ENCODE results near the gene MRTFA.
"Not testable (repeated sequence)": the region's sequence is repeated elsewhere in the genome, so short reads cannot be mapped to it uniquely, and the experiment has no call there.

The MRTFA gene

GRCh38 chr22:40659166-40659565, 22.6 kb upstream of the MRTFA start:
- DNase-seq (ENCODE audit: low read depth in 2 of 2) = no peak

- DNase-seq (ENCODE audit: low read depth in 2 of 2) = not testable (repeated sequence)
Measured at GRCh38 chr22:40656651-40657050, 20.1 kb upstream of the MRTFA start.

GRCh38 chr22:40655941-40656340, 19.4 kb upstream of the MRTFA start:
- not testable (repeated sequence) for DNase-seq (ENCODE audit: low read depth in 2 of 2)

- DNase-seq (ENCODE audit: low read depth in 2 of 2) = no peak
Measured at GRCh38 chr22:40654522-40655167, 18.1 kb upstream of the MRTFA start.

GRCh38 chr22:40653361-40653760, 16.8 kb upstream of the MRTFA start:
- no peak for DNase-seq (ENCODE audit: low read depth in 2 of 2)

- DNase-seq (ENCODE audit: low read depth in 2 of 2) = peak; percentile 91 to 93
Measured at GRCh38 chr22:40651563-40652501, 15.3 kb upstream of the MRTFA start.

- DNase-seq (ENCODE audit: low read depth in 2 of 2) = no peak
Measured at GRCh38 chr22:40651057-40651456, 14.5 kb upstream of the MRTFA start.

GRCh38 chr22:40648386-40648785, 11.9 kb upstream of the MRTFA start:
- DNase-seq (ENCODE audit: low read depth in 2 of 2) = no peak

- no peak for DNase-seq (ENCODE audit: low read depth in 2 of 2)
Measured at GRCh38 chr22:40645579-40646197, 9.2 kb upstream of the MRTFA start.

- no peak for DNase-seq (ENCODE audit: low read depth in 2 of 2)
Measured at GRCh38 chr22:40642316-40642715, 5.8 kb upstream of the MRTFA start.

- DNase-seq (ENCODE audit: low read depth in 2 of 2) = no peak
Measured at GRCh38 chr22:40641269-40641668, 4.8 kb upstream of the MRTFA start.

- DNase-seq (ENCODE audit: low read depth in 2 of 2) = no peak
Measured at GRCh38 chr22:40638261-40638660, 1.7 kb upstream of the MRTFA start.

- DNase-seq (ENCODE audit: low read depth in 2 of 2) = peak; percentile 53 to 59
Measured at GRCh38 chr22:40637183-40638150, 948 bp upstream of the MRTFA start.

GRCh38 chr22:40635940-40636379, 559 bp downstream of the MRTFA start:
- DNase-seq (ENCODE audit: low read depth in 2 of 2) = no peak

- DNase-seq (ENCODE audit: low read depth in 2 of 2) = no peak
Measured at GRCh38 chr22:40635043-40635939, 1.2 kb downstream of the MRTFA start.

GRCh38 chr22:40634119-40634903, 2.2 kb downstream of the MRTFA start:
- DNase-seq (ENCODE audit: low read depth in 2 of 2) = no peak

GRCh38 chr22:40633036-40633435, 3.5 kb downstream of the MRTFA start:
- DNase-seq (ENCODE audit: low read depth in 2 of 2) = no peak

GRCh38 chr22:40631925-40632324, 4.6 kb downstream of the MRTFA start:
- no peak for DNase-seq (ENCODE audit: low read depth in 2 of 2)

GRCh38 chr22:40628354-40629042, 8.0 kb downstream of the MRTFA start:
- DNase-seq (ENCODE audit: low read depth in 2 of 2) = no peak

Measured in stimulated activated CD4-positive, alpha-beta T cell treated with anti-CD3 and anti-CD28 coated beads, Interleukin-15, amount 100 ng/mL, for 48 hours (primary cell).